Measurements from ENCODE around the gene IQSEC1.

- TF ChIP-seq EZH2 (IDR thresholded peaks at IDR 0.05; ENCODE audit: low read depth, unreplicated experiment) = no peak
- TF ChIP-seq CTCF (conservative IDR thresholded peaks at IDR 0.05; ENCODE audit: low read depth in 2 of 2) = no peak
- TF ChIP-seq ZNF114 (CRISPR knock-in tag; IDR thresholded peaks at IDR 0.05) = no peak
- TF ChIP-seq POLR2AphosphoS5 (IDR thresholded peaks at IDR 0.05; ENCODE audit: low read depth) = no peak
- TF ChIP-seq ETS1 (IDR thresholded peaks at IDR 0.05) = no peak
- TF ChIP-seq REST (IDR thresholded peaks at IDR 0.05; ENCODE audit: unreplicated experiment) = no peak
- no peak for TF ChIP-seq CREB1 (CRISPR knock-in tag; IDR thresholded peaks at IDR 0.05; ENCODE audit: low read depth)
- TF ChIP-seq JUNB (IDR thresholded peaks at IDR 0.05; ENCODE audit: unreplicated experiment) = no peak
- no peak for TF ChIP-seq ZNF462 (CRISPR knock-in tag; IDR thresholded peaks at IDR 0.05)
- no peak for TF ChIP-seq EZH2phosphoT487 (IDR thresholded peaks at IDR 0.05; ENCODE audit: unreplicated experiment)
- no peak for TF ChIP-seq NANOG (IDR thresholded peaks at IDR 0.05; ENCODE audit: borderline replicate concordance)
- TF ChIP-seq ZNF331 (CRISPR knock-in tag; IDR thresholded peaks at IDR 0.05; ENCODE audit: low read depth) = no peak
These were observed 29.6 kb downstream of the IQSEC1 start for GRCh38 chr3:13043656-13044055.
